K562 (cell line): ENCODE measurements around the gene COL4A6. TPM values are rescaled to one million over a fixed set of nuclear protein-coding genes. Genes with fewer than 3 reads are reported as not detected.

Experiments used
- ATAC-seq: fragments of 200-7000 bp; cut with Tn5 transposase; 3 replicates; pipeline ENCODE4 v1.9.1; 2020; ENCODE audit warnings: moderate library complexity
- BruUV-seq: library from RNA; stranded (reverse); fragments of 400-500 nt; replicated peaks from 2 replicates; lab custom pipeline; 2021; lab: Mats Ljungman, UMichigan
- CTCF ChIA-PET: fragments of 300-600 bp; formaldehyde crosslinking; extraction: SDS; loops from one replicate; lab custom pipeline; 2021; ENCODE audit warnings: low intra/inter-chr PET ratio; lab: Yijun Ruan, JAX
- POLR2A ChIA-PET: fragments of 300-600, 350-650 bp; sonication (Branson Sonifier 250); formaldehyde crosslinking; extraction: SDS; loops from one replicate; lab custom pipeline; 2021; ENCODE audit warnings: antibody characterized with exemption, inconsistent platforms; lab: Yijun Ruan, JAX
- DNase-seq, 4 experiments: peaks; one replicate each; pipeline versions ENCODE4 v3.0.0 to v3.0.0-alpha.2; 2011 to 2018; ENCODE audit warnings: low spot score in 3 of 4, mixed read lengths in 3 of 4; ENCODE audit errors: extremely low read depth in 1 of 4
- FAIRE-seq: peaks from 2 replicates; lab custom pipeline; 2011; peaks lifted over from hg19 to GRCh38; lab: Jason Lieb, UNC
- H2AFZ ChIP-seq: 2 replicates; pipeline ENCODE4 v1.6.0; 2011; ENCODE audit warnings: low read depth, low read length, control low read depth, inconsistent platforms
- H3K27ac ChIP-seq: fragments of 200-600 bp; 3 replicates; pipeline ENCODE4 v1.8.0; 2011; ENCODE audit warnings: low read depth, mild to moderate bottlenecking, control low read depth, inconsistent platforms, low read length, moderate library complexity, mixed read lengths; ENCODE audit errors: extremely low read depth
- H3K27me3 ChIP-seq, 2 experiments: fragments of 300-600 bp in 1 of 2; 2 replicates in 1 of 2; 3 replicates in 1 of 2; pipeline versions ENCODE4 v1.6.0 to v1.8.0; 2011; ENCODE audit warnings: inconsistent platforms in 2 of 2, low read length in 2 of 2, mild to moderate bottlenecking in 1 of 2, mixed read lengths in 1 of 2, moderate library complexity in 1 of 2; ENCODE audit not compliant: control insufficient read depth in 2 of 2, insufficient read depth in 2 of 2
- H3K36me3 ChIP-seq: fragments of 300-600 bp; 3 replicates; pipeline ENCODE4 v1.8.0; 2011; ENCODE audit warnings: mild to moderate bottlenecking, low read length, inconsistent platforms; ENCODE audit not compliant: control insufficient read depth, insufficient read depth
- H3K4me1 ChIP-seq, 2 experiments: fragments of 200-600 bp in 1 of 2; replicated peaks in 1 of 2; 2 replicates in 1 of 2; 3 replicates in 1 of 2; pipeline versions ENCODE4 v1.5.1 to v1.8.0; 2011; ENCODE audit warnings: inconsistent platforms in 2 of 2, low read length in 2 of 2, mild to moderate bottlenecking in 1 of 2, mixed read lengths in 1 of 2, moderate library complexity in 1 of 2; ENCODE audit not compliant: control insufficient read depth in 2 of 2, insufficient read depth in 2 of 2
- H3K4me2 ChIP-seq: 2 replicates; pipeline ENCODE4 v1.6.1; 2011; ENCODE audit warnings: low read length, control low read depth, inconsistent platforms, mixed read lengths; ENCODE audit not compliant: insufficient read depth
- H3K4me3 ChIP-seq: fragments of 200-600 bp; sonication (generic), shearing (Covaris generic); 2 replicates; pipeline ENCODE4 v1.5.1; 2016; ENCODE audit warnings: control low read depth, inconsistent platforms
- H3K79me2 ChIP-seq: fragments of 200-600 bp; 3 replicates; pipeline ENCODE4 v1.8.0; 2011; ENCODE audit warnings: low read length, inconsistent platforms; ENCODE audit not compliant: control insufficient read depth, insufficient read depth
- H3K9ac ChIP-seq, 2 experiments: 2 replicates each; pipeline versions ENCODE4 v1.6.0 to v1.6.1; 2011; ENCODE audit warnings: low read depth in 2 of 2, low read length in 2 of 2, control low read depth in 1 of 2, inconsistent platforms in 1 of 2, mild to moderate bottlenecking in 1 of 2, mixed read lengths in 1 of 2; ENCODE audit not compliant: insufficient read depth in 1 of 2
- H3K9me1 ChIP-seq: one replicate; pipeline ENCODE4 v1.6.0; 2011; ENCODE audit warnings: inconsistent platforms, mild to moderate bottlenecking, low read length, moderate library complexity; ENCODE audit not compliant: control insufficient read depth, insufficient read depth
- H3K9me3 ChIP-seq: replicated peaks from 2 replicates; pipeline ENCODE4 v1.5.1; 2011; ENCODE audit warnings: low read depth, low read length, inconsistent platforms; ENCODE audit not compliant: control insufficient read depth, insufficient read depth
- H4K20me1 ChIP-seq: replicated peaks from 2 replicates; pipeline ENCODE4 v1.6.1; 2011; ENCODE audit warnings: low read length, inconsistent platforms, mixed read lengths; ENCODE audit not compliant: control insufficient read depth, insufficient read depth
- BCL6 ChIP-seq: fragments of 250-450 bp; sonication (Bioruptor Pico); IDR thresholded peaks from 2 replicates; pipeline ENCODE4 v1.4.0; 2020
- BRD4 ChIP-seq: fragments of 200-600 bp; sonication (generic); IDR thresholded peaks from 2 replicates; pipeline ENCODE4 v1.6.1; 2017; ENCODE audit warnings: inconsistent platforms
- CHD4 ChIP-seq: fragments of 200-600 bp; sonication (generic); IDR thresholded peaks from 3 replicates; pipeline ENCODE4 v1.6.1; 2012; ENCODE audit warnings: low read depth, mild to moderate bottlenecking, mixed read lengths, low read length, inconsistent platforms; ENCODE audit not compliant: insufficient read depth, insufficient replicate concordance, poor library complexity, severe bottlenecking
- DMBX1 ChIP-seq: fragments of 250-450 bp; sonication (Bioruptor Pico); IDR thresholded peaks from 2 replicates; pipeline ENCODE4 v1.8.0; 2022; ENCODE audit warnings: inconsistent platforms, mild to moderate bottlenecking, moderate library complexity, borderline replicate concordance
- NFE2L1 ChIP-seq: fragments of 450-650 bp; IDR thresholded peaks from 2 replicates; pipeline ENCODE4 v1.6.1; 2016; ENCODE audit warnings: missing genetic modification characterization, low read depth, mild to moderate bottlenecking, missing compliant biosample characterization, moderate library complexity, borderline replicate concordance
- RAD51 ChIP-seq: fragments of 450-650 bp; IDR thresholded peaks from 2 replicates; pipeline ENCODE4 v1.7.1; 2016; ENCODE audit warnings: low read depth, mild to moderate bottlenecking, borderline replicate concordance
- ZBTB8A ChIP-seq: fragments of 450-650 bp; IDR thresholded peaks from 2 replicates; pipeline ENCODE4 v1.6.1; 2018; ENCODE audit warnings: mild to moderate bottlenecking, moderate library complexity; ENCODE audit not compliant: partially characterized antibody
- ZNF146 ChIP-seq: IDR thresholded peaks from one replicate; pipeline ENCODE4 v1.6.1; 2018; ENCODE audit warnings: missing compliant biosample characterization; ENCODE audit not compliant: unreplicated experiment
- ZNF354B ChIP-seq: fragments of 250-450 bp; sonication (Bioruptor Pico); IDR thresholded peaks from 2 replicates; pipeline ENCODE4 v1.4.0; 2020
- WGBS: fragments of 100-300 bp; shearing (Covaris generic); methylation state at CpG from one replicate; pipeline ENCODE4 v1.1.6; 2016; ENCODE audit warnings: low coverage, mixed read lengths; ENCODE audit not compliant: insufficient coverage; ENCODE audit errors: missing lambda C conversion rate; 5-methylcytosine and 5-hydroxymethylcytosine counted together
- in situ Hi-C: fragments of 300-500 bp; cut with MboI; formaldehyde crosslinking; loops from 4 replicates; pipeline ENCODE4 v1.15.0; 2018; ENCODE audit warnings: inconsistent platforms, mixed read lengths
- intact Hi-C: fragments of 100-400 bp; cut with micrococcal nuclease; formaldehyde crosslinking; loops from 2 replicates; pipeline ENCODE4 v1.14.2; 2022
- polyA plus RNA-seq, 8 experiments: library from polyadenylated mRNA; depleted of rRNA in 4 of 8; stranded (reverse) in 5 of 8; unstranded in 3 of 8; fragments of >200 nt; fragmentation: Nextera tagmentation in 2 of 8; fragmentation: Illumina TruSeq in 1 of 8; extraction: Ambion mirVana in 2 of 8; extraction: Trizol in 1 of 8; gene quantifications; 2 replicates each; pipeline versions ENCODE4 v1.2.1 to v1.2.3, GENCODE V29; 2011 to 2014; ENCODE audit warnings: inconsistent platforms in 1 of 8, missing spikeins in 1 of 8
- total RNA-seq, 7 experiments: library from RNA; depleted of rRNA in 6 of 7; stranded (reverse); fragments of >200 nt in 6 of 7; fragmentation: Illumina TruSeq in 2 of 7; extraction: Trizol in 2 of 7; gene quantifications; 2 replicates each; pipeline versions ENCODE4 v1.2.1 to v1.2.3, GENCODE V29; 2011 to 2021; ENCODE audit warnings: low replicate concordance in 1 of 7
- TF ChIP-seq, protein P1 (sequence below): IDR thresholded peaks from 2 replicates; pipeline ENCODE4 v1.6.1; 2011; ENCODE audit not compliant: insufficient read length; ENCODE audit errors: extremely low read depth
- TF ChIP-seq, protein P2 (sequence below), 2 experiments: fragments of 450-650 bp; formaldehyde crosslinking in 1 of 2; IDR thresholded peaks; 2 replicates each; pipeline versions ENCODE4 v1.4.0 to v1.6.1; 2014 to 2020; ENCODE audit warnings: mild to moderate bottlenecking in 2 of 2, borderline replicate concordance in 1 of 2, low read depth in 1 of 2
- TF ChIP-seq, protein P3 (sequence below): sonication (generic); formaldehyde crosslinking; IDR thresholded peaks from 2 replicates; pipeline ENCODE4 v1.8.0; 2023; ENCODE audit warnings: mild to moderate bottlenecking, missing genetic modification reagents

COL4A6 gene
- total and polyA plus RNA-seq, 9 of the 15 experiments (the other 6 are each of a cell fraction or from before 2014, with no cell fraction given): 0.02 to 0.05 TPM; not detected in 7

DNA sequence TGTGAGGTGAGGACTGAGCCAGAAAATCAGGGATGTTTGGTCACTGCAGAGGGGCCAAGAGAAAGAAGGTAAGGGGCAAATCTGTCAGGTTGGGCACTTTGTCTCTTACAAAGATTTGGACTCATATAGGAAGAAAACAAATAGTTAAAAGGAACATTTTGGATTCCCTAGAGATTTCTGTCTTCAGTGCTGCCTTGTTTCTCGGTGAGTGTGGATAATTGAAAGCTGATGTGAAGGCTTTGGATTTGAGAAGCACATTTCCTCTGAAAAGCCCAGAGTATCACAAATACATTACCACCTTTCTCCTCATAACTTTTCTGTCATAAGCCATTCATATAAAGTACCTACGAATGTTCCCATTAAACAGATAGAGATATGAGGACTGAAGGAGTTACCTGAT, 239.2 kb downstream of the COL4A6 start:
- DNase-seq (no peak), ATAC-seq (no peak), FAIRE-seq (no peak)
- no peak overlapping the region for H3K4me3 ChIP-seq
- in situ Hi-C loops (loop anchor here (25.0 kb wide), 1 partner anchor 488 kb away; no protein-coding TSS in a partner anchor), intact Hi-C loops (loop anchor here (1.0 kb wide), 1 partner anchor 105 kb away; no protein-coding TSS in a partner anchor)
- H3K27me3 ChIP-seq: no peaks in the 10 kb centered on the region
- H2AFZ ChIP-seq: no peak overlapping the region
- BruUV-seq: no TSS peak
- H3K9ac ChIP-seq: no peak overlapping the region
- no peaks in the 10 kb centered on the region for H3K36me3 ChIP-seq
- H3K4me2 ChIP-seq: no peak overlapping the region
- H3K9me3 ChIP-seq: no peaks in the 10 kb centered on the region
- no peaks in the 10 kb centered on the region for H3K4me1 ChIP-seq
- WGBS: 0% methylated on average over 2 of the region's 2 CpGs
- no peaks in the 10 kb centered on the region for H3K9me1 ChIP-seq
- H3K79me2 ChIP-seq: no peaks in the 10 kb centered on the region
- H3K27ac ChIP-seq: no peak overlapping the region
- H4K20me1 ChIP-seq: peaks cover 5% of the 10 kb centered on the region; the same call in 1 of the 2 replicates
- ChIA-PET CTCF (interaction anchor here (1.0 kb wide), 1 partner anchor 105 kb away, joined by 3 read pairs; no protein-coding TSS in a partner anchor), POLR2A (no interaction called here)
- TF ChIP-seq RAD51 (no peak), ZNF354B (no peak), DMBX1 (CRISPR knock-in tag) (no peak), CHD4 (no peak), BRD4 (no peak), ZBTB8A (no peak), BCL6 (CRISPR knock-in tag) (no peak), ZNF146 (CRISPR knock-in tag) (no peak), NFE2L1 (tag) (no peak)
- TF ChIP-seq, protein P1, sequence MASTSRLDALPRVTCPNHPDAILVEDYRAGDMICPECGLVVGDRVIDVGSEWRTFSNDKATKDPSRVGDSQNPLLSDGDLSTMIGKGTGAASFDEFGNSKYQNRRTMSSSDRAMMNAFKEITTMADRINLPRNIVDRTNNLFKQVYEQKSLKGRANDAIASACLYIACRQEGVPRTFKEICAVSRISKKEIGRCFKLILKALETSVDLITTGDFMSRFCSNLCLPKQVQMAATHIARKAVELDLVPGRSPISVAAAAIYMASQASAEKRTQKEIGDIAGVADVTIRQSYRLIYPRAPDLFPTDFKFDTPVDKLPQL: no peak
- TF ChIP-seq, protein P2, sequence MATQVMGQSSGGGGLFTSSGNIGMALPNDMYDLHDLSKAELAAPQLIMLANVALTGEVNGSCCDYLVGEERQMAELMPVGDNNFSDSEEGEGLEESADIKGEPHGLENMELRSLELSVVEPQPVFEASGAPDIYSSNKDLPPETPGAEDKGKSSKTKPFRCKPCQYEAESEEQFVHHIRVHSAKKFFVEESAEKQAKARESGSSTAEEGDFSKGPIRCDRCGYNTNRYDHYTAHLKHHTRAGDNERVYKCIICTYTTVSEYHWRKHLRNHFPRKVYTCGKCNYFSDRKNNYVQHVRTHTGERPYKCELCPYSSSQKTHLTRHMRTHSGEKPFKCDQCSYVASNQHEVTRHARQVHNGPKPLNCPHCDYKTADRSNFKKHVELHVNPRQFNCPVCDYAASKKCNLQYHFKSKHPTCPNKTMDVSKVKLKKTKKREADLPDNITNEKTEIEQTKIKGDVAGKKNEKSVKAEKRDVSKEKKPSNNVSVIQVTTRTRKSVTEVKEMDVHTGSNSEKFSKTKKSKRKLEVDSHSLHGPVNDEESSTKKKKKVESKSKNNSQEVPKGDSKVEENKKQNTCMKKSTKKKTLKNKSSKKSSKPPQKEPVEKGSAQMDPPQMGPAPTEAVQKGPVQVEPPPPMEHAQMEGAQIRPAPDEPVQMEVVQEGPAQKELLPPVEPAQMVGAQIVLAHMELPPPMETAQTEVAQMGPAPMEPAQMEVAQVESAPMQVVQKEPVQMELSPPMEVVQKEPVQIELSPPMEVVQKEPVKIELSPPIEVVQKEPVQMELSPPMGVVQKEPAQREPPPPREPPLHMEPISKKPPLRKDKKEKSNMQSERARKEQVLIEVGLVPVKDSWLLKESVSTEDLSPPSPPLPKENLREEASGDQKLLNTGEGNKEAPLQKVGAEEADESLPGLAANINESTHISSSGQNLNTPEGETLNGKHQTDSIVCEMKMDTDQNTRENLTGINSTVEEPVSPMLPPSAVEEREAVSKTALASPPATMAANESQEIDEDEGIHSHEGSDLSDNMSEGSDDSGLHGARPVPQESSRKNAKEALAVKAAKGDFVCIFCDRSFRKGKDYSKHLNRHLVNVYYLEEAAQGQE (IDR thresholded peaks at IDR 0.05; ENCODE audit: borderline replicate concordance): no peak
- TF ChIP-seq, protein P2 (CRISPR knock-in tag; IDR thresholded peaks at IDR 0.05; ENCODE audit: low read depth): no peak
- TF ChIP-seq, protein P3, sequence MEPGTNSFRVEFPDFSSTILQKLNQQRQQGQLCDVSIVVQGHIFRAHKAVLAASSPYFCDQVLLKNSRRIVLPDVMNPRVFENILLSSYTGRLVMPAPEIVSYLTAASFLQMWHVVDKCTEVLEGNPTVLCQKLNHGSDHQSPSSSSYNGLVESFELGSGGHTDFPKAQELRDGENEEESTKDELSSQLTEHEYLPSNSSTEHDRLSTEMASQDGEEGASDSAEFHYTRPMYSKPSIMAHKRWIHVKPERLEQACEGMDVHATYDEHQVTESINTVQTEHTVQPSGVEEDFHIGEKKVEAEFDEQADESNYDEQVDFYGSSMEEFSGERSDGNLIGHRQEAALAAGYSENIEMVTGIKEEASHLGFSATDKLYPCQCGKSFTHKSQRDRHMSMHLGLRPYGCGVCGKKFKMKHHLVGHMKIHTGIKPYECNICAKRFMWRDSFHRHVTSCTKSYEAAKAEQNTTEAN (CRISPR knock-in tag): no peak
